Stimulated activated CD4-positive, alpha-beta T cell treated with anti-CD3 and anti-CD28 coated beads, Interleukin-2, amount 100 ng/mL, for 24 hours (primary cell): Measurements from ENCODE around the gene UTF1.

Source experiments
- DNase-seq, 2 donors: peaks; one replicate each; pipeline ENCODE4 v3.0.0-alpha.2; 2020

Gene UTF1

GRCh38 chr10:133196936-133197758 is 32.9 kb upstream of the UTF1 start:
- DNase-seq: no peak

- DNase-seq: no peak
Observed at GRCh38 chr10:133197786-133198185, 32.2 kb upstream of the UTF1 start.

- DNase-seq: no peak
Observed at GRCh38 chr10:133198206-133198605, 31.8 kb upstream of the UTF1 start.

- DNase-seq: no peak
Observed at GRCh38 chr10:133198621-133199487, 31.2 kb upstream of the UTF1 start.

GRCh38 chr10:133199488-133199885 is 30.5 kb upstream of the UTF1 start:
- DNase-seq: no peak

- no peak for DNase-seq
Observed at GRCh38 chr10:133199992-133200611, 29.9 kb upstream of the UTF1 start.

- DNase-seq: no peak
Observed at GRCh38 chr10:133200621-133201031, 29.4 kb upstream of the UTF1 start.

GRCh38 chr10:133201151-133201947 is 28.7 kb upstream of the UTF1 start:
- DNase-seq: no peak

GRCh38 chr10:133201948-133202725 is 27.9 kb upstream of the UTF1 start:
- no peak for DNase-seq

GRCh38 chr10:133202778-133203651 is 27.0 kb upstream of the UTF1 start:
- no peak for DNase-seq

GRCh38 chr10:133203652-133204195 is 26.3 kb upstream of the UTF1 start:
- DNase-seq: no peak

GRCh38 chr10:133204226-133205015 is 25.6 kb upstream of the UTF1 start:
- no peak for DNase-seq

GRCh38 chr10:133205146-133205545 is 24.9 kb upstream of the UTF1 start:
- DNase-seq: no peak

GRCh38 chr10:133206356-133207040 is 23.5 kb upstream of the UTF1 start:
- DNase-seq: no peak

- no peak for DNase-seq
Observed at GRCh38 chr10:133207041-133207600, 22.9 kb upstream of the UTF1 start.

- no peak for DNase-seq
Observed at GRCh38 chr10:133207627-133208026, 22.4 kb upstream of the UTF1 start.

- DNase-seq: no peak
Observed at GRCh38 chr10:133208466-133208865, 21.6 kb upstream of the UTF1 start.

- no peak for DNase-seq
Observed at GRCh38 chr10:133209117-133209516, 20.9 kb upstream of the UTF1 start.

- no peak for DNase-seq
Observed at GRCh38 chr10:133209641-133210040, 20.4 kb upstream of the UTF1 start.
